Hematopoietic multipotent progenitor cell treated with erythropoietin and hydrocortisone succinate and interleukin-3 and kit ligand, for 4 days (in vitro differentiated cells): ENCODE data around the gene BRSK2.
"Not testable (repeated sequence)": the region's sequence is repeated elsewhere in the genome, so short reads cannot be mapped to it uniquely, and the experiment has no call there.

Source experiments
- DNase-seq: peaks from one replicate; pipeline ENCODE4 v3.0.0-alpha.2; 2015

BRSK2 gene

DNA sequence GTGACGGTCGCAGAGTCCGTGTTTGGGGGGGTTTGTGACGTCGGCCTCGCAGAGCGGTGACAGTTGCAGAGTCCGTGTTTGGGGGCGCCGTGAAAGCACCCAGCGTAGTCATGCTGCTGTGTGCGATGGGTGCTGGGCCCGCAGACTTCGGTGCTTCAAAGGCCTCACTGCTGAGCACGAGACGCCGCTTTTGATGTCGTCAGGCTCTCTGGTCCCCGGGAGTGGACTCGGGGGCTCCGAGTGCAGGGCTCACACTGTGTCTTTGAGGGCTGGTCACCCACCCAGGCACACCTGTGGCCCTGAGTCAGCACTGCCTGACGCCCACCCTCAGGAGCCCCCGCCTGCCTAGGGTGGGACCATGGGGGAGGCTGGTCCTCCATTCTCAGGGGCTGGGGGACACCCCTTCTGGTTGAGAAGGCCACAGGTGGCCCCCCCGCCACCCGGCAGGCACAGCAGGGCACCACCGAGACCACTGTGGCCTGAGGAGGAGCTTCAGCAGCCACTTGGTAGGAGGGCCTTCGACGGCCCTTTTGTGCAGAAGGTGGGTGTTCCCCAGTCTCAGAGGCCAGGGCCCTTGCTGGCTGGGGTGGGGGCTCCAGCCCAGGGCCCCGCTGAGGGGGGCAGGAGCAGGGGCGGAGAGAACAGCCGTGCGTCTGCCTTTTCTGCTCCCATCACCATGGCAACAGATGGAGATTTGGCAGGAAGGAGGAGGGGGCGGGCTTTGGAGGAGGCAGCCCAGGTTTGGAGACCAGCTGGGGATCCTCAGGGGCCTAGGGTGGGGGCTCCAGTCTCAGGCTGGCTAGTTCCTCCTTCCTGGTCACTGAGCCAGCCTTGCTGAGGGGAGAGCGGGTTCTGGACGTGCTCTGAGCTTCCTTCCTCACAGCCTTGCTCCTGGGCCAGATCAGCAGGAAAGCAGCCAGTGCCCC is 20.9 kb downstream of the BRSK2 start:
- DNase-seq, result no peak

DNA sequence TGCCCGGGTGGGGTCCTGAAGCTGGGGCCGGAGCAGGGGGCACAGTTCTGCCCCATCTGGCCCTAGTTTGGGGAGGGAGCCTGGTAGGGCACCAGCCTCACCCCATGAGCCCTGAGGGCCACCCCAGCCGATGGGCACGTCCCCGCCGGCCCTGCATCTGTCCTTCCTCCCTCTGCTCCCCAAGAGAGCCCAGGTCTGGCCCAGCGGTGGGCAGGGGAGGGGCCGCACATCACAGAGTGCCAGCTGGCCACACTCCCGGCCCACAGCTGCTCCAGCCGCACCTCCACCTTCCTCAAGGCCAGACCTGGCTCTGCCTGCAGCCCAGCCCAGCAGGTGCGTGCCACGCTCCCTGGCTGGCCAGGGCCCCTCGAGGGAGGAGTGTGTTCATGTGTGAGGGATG is 21.6 kb downstream of the BRSK2 start:
- no peak for DNase-seq

DNA sequence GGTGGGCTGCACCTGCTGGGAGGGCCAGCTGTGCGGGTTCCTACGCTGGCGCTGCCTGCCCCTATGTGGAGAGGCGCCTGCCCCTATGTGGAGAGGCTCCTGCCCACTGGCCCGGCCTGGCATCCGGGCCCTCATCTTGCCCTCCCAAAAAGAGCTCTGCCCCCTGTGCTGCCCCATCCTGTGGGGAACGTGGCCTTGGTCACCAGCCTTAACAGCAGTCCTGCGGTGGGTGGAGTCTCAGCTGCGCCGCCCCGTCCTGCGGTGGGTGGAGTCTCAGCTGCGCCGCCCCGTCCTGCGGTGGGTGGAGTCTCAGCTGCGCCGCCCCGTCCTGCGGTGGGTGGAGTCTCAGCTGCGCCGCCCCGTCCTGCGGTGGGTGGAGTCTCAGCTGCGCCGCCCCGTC is 22.0 kb downstream of the BRSK2 start:
- DNase-seq, result not testable (repeated sequence)

DNA sequence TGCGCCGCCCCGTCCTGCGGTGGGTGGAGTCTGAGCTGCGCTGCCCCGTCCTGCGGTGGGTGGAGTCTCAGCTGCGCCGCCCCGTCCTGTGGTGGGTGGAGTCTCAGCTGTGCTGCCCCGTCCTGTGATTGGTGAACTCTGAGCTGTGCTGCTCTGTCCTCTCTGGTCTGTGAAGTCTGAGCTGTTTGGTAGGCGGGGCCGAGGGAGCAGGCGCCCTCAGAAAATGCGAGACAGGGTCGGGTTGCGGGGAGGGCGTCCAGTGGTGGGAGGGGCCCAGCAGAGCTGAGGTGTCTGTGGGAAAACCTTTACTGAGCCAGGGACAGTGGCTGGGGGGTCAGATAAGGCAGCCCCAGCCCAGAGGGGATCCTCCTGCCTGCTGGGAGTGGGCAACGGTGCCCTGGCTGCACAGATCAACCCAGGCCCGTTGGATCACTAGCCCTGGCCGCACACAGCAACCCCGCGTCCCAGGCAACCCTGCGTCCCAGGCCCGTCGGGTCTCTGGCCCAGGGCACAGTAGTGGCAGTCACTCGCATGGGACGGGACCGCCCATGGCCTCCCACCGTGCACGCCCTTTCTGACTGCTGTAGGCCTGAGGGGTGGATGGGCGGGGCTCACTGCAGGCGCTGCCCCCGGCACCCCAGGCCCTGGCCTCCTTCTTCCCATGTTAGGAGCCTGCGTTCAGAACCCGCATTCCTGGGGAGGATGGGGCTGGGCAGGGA is 22.8 kb downstream of the BRSK2 start:
- no peak for DNase-seq

DNA sequence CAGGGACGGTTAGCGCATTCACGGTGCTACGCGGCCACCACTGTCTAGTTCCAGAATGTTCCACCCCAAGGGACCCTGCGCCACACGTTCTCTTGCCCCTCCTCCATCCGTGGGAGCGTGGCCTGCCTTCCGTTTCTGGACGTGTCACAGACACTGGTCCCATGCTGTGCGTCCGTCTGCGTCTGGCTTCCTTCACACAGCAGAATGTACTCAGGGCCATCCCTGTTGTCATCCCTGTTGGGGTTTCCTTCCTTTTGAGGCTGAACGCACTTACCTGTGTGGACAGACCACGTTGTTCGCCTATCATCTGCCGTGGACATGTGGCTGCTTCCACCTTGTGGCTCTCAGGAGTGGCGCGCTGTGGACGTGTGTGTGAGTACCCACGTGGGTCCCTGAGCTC is 24.9 kb downstream of the BRSK2 start:
- no peak for DNase-seq

DNA sequence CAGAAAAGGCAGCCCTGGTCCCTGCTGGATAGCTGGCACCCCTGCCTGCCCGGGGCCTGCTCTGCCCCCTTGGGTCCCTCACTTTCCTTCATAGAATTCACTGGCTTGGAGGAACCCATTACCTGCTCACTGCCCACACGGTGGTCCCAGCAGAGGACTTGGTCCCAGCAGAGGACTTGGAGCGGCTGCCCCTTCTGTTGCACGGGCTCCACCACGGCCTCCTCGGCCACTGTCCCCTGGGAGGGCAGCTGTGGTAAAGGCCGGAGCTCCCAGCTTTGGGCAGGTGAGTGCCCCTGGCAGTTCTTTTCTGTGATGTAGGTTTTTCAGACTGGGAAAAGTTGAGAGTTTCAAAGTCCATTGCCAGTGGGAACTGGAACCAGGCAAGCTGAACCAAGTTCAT is 25.9 kb downstream of the BRSK2 start:
- DNase-seq, result no peak

DNA sequence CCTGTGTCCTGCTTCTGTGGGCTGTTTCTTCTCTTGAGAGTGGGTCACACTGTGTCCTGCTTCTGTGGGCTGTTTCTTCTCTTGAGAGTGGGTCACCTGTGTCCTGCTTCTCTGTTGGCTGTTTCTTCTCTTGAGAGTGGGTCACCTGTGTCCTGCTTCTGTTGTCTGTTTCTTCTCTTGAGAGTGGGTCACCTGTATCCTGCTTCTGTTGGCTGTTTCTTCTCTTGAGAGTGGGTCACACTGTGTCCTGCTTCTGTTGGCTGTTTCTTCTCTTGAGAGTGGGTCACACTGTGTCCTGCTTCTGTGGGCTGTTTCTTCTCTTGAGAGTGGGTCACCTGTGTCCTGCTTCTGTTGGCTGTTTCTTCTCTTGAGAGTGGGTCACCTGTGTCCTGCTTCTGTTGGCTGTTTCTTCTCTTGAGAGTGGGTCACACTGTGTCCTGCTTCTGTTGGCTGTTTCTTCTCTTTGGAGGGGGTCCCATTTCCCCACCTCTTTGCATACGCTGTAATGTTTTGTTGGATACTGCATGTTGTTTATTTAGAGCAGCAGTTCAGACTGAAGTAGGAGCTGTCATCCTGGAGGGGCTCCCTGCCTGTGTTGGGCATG is 28.6 kb downstream of the BRSK2 start:
- not testable (repeated sequence) for DNase-seq

DNA sequence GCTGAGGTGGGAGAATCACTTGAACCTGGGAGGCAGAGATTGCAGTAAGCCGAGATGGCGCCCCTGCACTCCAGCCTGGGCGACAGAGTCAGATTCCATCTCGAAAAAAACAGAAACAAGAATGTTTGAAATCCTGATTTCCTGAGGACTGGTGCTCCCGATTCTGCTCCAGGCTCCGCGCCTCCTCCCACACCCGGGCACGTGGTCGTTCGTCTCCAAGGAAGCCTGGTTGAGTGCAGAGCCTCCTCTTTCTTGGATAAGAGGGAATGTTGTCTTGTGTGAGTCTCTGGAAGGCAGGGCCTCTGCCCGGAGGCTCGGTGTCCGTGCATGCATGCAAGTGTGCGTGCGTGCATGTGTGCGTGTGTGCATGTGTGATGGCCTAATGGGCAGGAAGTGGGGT is 30.1 kb downstream of the BRSK2 start:
- no peak for DNase-seq

DNA sequence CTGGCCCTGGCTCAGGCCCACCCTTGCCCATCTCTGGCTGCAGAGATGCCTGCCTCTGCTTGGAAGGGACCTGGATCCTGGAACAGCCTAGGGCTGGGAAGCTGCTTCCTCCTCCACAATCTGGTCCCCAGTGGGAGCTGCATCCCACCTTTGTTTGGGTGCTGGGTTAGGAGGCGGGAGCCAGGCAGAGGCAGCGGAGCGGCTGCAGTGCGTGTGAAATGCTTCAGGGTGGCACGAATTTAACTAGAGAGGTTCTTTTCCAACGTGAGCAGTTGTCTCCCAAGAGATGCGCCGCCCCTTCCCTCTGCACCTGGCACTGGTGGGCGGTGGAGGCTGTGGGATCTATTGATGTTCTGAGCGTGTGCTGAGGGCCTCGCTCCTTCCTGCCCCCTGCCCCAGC is 31.6 kb downstream of the BRSK2 start:
- no peak for DNase-seq

DNA sequence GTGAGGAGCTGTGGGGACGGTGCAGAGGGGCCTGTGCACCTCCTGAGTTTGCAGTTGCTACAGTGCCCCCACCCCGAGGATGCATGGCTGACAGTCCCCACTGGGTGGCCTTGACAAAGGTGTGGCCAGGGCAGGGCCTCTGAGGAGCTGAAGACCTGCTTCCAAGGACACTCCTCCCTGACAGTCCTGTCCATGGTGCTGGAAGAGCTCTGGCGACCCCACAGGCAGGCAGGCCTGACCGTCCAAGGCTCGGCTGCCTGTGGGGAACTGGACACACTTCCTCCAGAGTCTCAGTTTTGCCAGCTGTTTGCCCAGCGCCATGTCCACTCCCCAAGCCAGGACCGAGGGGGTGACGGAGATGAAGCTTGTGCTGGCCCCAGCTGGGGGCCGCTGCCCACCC is 32.7 kb downstream of the BRSK2 start:
- DNase-seq, result peak; percentile 21

DNA sequence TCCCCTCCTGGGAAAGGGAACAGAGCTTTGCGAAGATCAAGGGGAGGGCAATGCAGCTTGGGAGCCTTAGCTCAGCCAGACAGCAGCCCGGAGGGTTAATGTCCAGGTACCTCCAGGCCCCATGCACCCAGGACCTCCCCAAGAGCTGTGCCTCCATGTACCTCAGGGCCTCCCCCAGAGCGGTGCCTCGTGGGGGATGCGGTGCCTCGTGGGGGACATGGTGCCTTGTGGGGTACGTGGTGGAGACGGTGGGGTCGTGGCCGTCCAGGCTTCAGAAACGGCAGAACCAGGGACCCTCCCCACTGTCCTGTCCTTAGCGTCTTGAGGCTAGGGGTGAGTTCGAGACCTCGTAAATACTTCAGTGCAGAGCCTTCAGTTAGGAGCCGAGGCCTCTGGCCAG is 33.2 kb downstream of the BRSK2 start:
- no peak for DNase-seq

DNA sequence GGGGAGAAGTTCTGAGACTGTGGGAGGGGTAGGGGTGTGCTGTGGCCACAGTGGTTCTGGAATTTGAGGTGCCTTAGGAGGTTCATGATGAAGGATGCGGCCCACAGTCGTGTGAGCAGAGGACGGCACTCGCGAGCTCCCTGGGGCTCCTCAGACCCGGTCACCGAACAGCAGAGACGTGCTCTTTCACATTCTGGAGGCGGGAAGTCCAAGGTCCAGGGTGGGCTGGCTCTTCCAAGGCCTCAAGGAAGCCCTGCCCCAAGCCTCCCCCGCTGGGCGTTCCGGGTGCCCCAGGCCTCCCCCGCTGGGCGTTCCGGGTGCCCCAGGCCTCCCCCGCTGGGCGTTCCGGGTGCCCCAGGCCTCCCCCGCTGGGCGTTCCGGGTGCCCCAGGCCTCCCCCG is 33.7 kb downstream of the BRSK2 start:
- DNase-seq, result not testable (repeated sequence)

DNA sequence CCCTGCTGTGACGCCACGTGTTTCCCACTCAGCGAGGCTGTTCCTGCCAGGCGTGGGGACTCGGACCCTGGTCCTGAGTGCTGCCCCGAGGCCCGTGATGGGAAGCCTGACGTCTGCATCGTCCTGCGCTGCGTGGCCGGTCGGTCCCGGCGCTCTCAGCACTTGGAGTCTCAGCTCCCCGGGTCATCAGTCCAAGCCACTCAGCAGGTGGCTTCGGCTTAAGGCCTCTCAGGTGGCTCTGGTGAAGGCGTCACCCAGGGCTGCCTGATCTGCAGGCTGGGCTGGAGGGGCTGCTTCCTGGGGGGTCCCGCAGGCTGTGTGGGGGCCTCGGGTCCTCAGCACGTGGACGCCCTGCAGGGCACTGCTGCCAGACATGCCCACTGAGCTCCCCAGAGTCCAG is 35.3 kb downstream of the BRSK2 start:
- no peak for DNase-seq

DNA sequence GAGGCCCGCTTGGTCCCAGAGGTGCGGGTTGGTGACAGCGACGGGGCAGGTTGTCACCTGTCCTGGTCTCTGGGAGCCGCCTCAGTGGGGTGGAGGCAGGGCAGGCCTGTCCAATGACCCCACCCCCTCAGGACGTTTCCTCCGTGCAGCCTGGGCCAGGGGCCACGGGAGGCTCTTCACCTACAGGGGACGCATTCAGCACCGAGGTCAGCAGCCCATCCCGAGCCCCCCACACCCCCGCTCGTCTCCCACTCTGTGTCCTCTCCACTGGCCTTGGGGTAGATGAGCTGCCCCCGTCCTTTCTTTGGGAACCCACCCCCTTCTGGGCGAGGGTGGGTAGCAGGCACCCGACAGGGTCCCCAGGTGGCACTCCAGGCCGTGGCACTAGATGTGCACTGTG is 35.7 kb downstream of the BRSK2 start:
- DNase-seq, result no peak

DNA sequence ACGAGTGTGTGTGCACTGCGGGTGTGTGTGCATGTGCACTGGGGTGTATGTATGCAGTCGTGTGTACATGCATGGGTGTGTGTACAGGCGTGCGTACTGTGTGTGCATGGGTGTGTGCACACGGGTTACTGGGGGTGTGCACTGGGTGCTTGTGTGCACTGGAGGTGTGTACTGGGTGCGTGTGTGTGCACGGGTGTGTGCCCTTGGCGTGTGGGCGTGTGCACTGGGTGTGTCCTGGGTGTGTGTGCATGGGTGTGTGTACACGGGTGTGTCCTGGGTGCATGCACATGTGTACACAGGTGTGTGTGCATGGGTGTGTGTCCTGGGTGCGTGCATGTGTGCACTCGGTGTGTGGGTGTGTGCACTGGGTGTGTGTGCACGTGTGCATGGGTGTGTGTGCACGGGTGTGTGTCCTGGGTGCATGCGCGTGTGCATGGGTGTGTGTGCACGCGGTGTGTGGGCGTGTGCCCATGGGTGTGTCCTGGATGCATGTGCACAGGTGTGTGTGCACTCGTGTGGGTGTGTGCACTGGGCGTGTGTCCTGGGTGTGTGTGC is 39.1 kb downstream of the BRSK2 start:
- DNase-seq, result no peak

DNA sequence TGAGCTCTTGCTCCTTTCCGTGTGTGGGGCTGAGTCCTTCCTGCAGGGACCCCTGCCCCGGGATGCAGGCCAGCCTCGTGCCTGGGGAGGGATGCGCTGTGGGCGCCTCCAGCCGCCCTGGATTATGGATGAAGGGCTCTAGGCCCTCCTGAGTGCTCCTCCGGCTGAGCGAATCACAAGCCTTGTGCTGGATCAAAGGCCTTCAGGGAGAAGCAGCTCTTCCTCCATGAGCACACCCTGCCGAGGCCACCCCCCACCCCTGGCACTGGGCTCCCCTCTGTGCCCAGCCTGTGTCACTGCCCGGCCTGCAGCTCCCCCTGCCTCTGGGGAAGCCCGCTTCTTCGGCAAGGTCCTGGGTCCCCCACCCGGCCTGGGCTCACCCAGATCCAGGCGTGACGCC is 43.8 kb downstream of the BRSK2 start:
- DNase-seq, result no peak

DNA sequence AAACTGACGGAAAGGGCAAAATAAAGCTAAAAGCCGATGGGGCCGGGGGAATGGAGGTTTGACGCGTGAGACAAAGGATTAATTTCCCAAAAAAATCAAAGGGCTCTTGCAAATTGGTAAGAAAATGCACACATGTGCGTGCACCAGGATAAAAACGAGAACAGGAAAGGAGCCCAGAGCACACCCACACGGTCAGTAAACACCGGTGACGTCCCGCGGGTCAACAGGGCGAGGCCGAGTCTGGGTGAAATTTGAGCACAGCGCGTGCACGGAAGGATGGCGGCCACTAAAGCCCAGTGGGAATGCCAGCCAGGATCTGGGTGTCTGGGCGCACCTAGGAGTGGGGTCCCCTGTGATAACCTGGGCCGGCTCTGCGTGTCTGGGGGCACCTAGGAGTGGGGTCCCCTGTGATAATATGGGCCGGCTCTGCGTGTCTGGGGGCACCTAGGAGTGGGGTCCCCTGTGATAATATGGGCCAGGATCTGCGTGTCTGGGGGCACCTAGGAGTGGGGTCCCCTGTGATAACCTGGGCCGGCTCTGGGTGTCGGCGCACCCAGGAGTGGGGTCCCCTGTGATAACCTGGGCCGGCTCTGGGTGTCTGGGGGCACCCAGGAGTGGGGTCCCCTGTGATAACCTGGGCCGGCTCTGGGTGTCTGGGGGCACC is 44.4 kb downstream of the BRSK2 start:
- no peak for DNase-seq

DNA sequence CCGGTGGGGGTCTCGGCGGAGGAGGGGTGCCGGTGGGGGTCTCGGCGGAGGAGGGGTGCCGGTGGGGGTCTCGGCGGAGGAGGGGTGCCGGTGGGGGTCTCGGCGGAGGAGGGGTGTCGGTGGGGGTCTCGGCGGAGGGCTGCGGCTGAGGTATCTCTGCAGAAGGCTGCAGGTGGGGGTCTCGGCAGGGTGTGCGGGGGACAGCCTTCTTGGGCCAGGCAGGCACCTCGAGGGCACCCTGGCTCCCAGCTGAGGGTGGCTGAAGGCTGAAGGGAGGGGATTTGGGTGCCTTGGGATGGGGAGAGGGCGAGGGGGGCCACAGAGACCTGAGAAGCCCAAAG is 45.7 kb downstream of the BRSK2 start:
- not testable (repeated sequence) for DNase-seq

DNA sequence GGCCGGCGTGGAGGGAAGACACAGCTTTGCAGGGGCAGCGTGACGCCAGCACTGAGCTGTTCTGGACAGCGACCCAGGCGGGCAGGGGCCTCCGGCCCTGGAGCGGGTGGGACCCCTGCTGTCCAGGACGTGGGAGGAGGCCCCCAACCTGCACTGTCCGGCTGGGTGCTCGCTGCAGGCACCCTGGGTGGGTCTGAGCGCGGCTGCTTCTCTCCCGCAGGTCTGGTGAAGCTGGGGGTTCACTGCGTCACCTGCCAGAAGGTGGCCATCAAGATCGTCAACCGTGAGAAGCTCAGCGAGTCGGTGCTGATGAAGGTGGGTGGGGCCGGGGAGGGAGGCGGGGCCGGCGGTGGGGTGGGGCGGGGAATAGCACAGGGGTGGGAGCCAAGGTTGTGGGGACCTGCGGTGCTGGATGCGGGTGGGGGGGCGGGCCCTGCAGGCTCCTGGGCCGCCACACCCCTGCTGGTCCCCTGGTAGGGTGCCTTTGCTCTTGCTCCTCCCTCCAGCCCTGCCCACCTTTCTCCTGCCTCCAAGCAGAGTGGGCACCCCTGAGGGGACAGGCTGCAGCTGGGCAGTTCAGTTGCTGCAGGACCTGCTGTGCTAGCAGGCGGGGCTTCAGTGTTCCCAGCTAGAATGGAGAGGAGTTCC is 46.2 kb downstream of the BRSK2 start:
- peak; percentile 46 for DNase-seq

DNA sequence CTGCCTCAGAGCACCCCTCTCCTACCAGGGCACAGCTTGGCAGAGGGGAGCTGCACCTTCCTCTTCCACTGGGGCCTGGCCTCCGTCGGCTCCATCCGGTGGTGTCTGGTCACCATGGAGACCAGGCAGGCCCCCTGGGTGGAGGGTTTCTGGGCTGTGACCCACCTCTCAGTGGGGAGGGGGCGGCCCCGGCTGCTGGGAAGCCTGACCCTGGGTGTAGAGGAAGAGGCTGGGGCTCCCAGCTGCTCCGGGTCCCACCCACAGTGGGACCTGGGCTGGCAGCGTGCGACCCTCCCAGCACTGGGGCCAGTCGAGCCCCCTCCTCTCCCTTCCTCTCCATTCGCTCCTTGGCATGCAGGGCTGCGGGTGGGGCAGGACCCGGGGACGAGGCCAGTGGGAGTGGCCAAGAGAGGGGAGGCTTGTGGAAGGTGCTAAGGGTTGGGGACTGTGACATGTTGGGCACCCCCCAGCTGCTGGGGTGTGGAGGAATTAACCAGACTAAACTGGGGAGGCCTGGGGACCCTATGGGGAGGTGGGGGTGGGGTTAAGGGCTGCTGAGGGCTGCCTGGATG is 46.8 kb downstream of the BRSK2 start:
- DNase-seq, result no peak

DNA sequence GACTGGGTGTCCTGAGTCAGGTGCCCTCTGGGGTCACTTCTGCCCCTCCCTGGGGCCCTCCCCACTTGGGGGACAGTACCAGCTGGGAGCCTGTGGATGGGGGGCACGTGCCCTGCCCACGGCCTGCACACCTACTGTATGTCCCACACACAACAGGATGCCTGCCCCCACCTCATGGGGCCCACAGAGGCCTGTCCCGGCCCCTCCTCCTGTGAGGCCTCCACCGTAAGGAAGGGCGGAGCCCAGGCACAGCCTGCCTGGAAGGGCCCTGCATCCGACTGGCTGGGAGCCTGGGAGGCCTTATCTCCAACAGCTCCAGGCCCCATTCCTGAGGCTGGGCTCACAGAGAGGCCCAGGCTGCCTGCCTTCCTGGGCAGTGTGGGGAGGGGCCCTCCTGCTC is 47.8 kb downstream of the BRSK2 start:
- peak; percentile 24 for DNase-seq

DNA sequence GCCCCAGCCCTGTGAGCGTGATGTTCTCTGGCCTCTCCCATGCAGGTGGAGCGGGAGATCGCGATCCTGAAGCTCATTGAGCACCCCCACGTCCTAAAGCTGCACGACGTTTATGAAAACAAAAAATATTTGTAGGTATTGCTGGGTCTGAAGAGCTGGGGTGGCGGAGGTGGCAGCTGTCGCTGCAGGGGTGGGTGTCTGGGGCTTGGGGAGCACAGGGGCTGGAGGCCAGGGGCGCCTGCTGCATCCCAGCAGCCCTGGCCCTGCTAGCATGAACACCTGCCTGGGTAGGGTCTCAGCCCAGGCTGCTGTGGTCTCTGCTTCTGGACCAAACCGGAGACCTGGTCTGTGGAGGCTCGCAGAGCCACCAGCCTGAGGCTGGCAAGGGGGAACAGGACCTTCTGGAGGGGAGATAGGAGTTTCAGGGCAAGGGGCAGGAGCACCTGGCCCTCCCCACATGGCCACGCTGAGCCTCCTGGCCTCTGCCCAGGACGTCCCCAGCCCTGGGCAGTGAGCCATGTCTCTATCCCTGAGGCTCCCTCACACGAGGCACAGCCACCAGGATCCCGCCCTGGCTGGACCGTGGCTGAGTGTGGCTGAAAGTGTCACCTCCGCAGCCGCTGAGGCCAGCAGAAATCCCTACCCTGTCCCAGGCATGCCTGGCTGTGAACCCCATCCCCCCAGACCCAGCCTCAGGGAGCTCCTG is 48.7 kb downstream of the BRSK2 start:
- DNase-seq, result no peak
